Measurements from ENCODE around the gene OBP2A.

Gene OBP2A

GRCh38 chr9:135575995-135576631 is 30.2 kb downstream of the OBP2A start:
- H3K4me3 ChIP-seq (ENCODE audit: low read depth, low read length) = no peak overlapping the region

- H3K4me3 ChIP-seq (ENCODE audit: low read depth, low read length) = no peak overlapping the region
Measured at GRCh38 chr9:135577256-135577655, 31.3 kb downstream of the OBP2A start.

- H3K4me3 ChIP-seq (ENCODE audit: low read depth, low read length) = no peak overlapping the region
Measured at GRCh38 chr9:135579356-135579755, 33.4 kb downstream of the OBP2A start.

GRCh38 chr9:135579889-135580660 is 34.1 kb downstream of the OBP2A start:
- no peak overlapping the region for H3K4me3 ChIP-seq (ENCODE audit: low read depth, low read length)

- no peak overlapping the region for H3K4me3 ChIP-seq (ENCODE audit: low read depth, low read length)
Measured at GRCh38 chr9:135580664-135581380, 34.9 kb downstream of the OBP2A start.

GRCh38 chr9:135581636-135582426 is 35.9 kb downstream of the OBP2A start:
- no peak overlapping the region for H3K4me3 ChIP-seq (ENCODE audit: low read depth, low read length)

GRCh38 chr9:135582541-135582940 is 36.6 kb downstream of the OBP2A start:
- H3K4me3 ChIP-seq (ENCODE audit: low read depth, low read length) = no peak overlapping the region

- H3K4me3 ChIP-seq (ENCODE audit: low read depth, low read length) = no peak overlapping the region
Measured at GRCh38 chr9:135582966-135583687, 37.2 kb downstream of the OBP2A start.

- no peak overlapping the region for H3K4me3 ChIP-seq (ENCODE audit: low read depth, low read length)
Measured at GRCh38 chr9:135583688-135584011, 37.7 kb downstream of the OBP2A start.

GRCh38 chr9:135584371-135584770 is 38.4 kb downstream of the OBP2A start:
- H3K4me3 ChIP-seq (ENCODE audit: low read depth, low read length) = no peak overlapping the region

GRCh38 chr9:135584934-135585333 is 39.0 kb downstream of the OBP2A start:
- H3K4me3 ChIP-seq (ENCODE audit: low read depth, low read length) = no peak overlapping the region

GRCh38 chr9:135586601-135587109 is 40.7 kb downstream of the OBP2A start:
- H3K4me3 ChIP-seq (ENCODE audit: low read depth, low read length) = no peak overlapping the region

- H3K4me3 ChIP-seq (ENCODE audit: low read depth, low read length) = no peak overlapping the region
Measured at GRCh38 chr9:135587658-135588057, 41.7 kb downstream of the OBP2A start.

- H3K4me3 ChIP-seq (ENCODE audit: low read depth, low read length) = no peak overlapping the region
Measured at GRCh38 chr9:135588371-135588770, 42.4 kb downstream of the OBP2A start.

GRCh38 chr9:135588886-135589595 is 43.1 kb downstream of the OBP2A start:
- no peak overlapping the region for H3K4me3 ChIP-seq (ENCODE audit: low read depth, low read length)

- no peak overlapping the region for H3K4me3 ChIP-seq (ENCODE audit: low read depth, low read length)
Measured at GRCh38 chr9:135589596-135590485, 43.9 kb downstream of the OBP2A start.

- no peak overlapping the region for H3K4me3 ChIP-seq (ENCODE audit: low read depth, low read length)
Measured at GRCh38 chr9:135590486-135591079, 44.7 kb downstream of the OBP2A start.

Data from iPS-11a (cell line).